HepG2 (cell line): ENCODE results near the gene ANKRD11. TPM values are rescaled to one million over a fixed set of nuclear protein-coding genes. Genes with fewer than 3 reads are reported as not detected.
A peak's percentile ranks its signal among the peaks of the same experiment; 100 is the strongest.

Experiments used
- CEBPZ ChIP-seq: IDR thresholded peaks from 2 replicates; pipeline ENCODE4 v1.6.1; 2012; ENCODE audit warnings: low read length, improper control_type of control experiment
- DZIP1 ChIP-seq: sonication (generic); formaldehyde crosslinking; IDR thresholded peaks from 2 replicates; pipeline ENCODE4 v1.5.0; 2020; ENCODE audit warnings: mild to moderate bottlenecking, missing genetic modification reagents
- HNRNPLL ChIP-seq: fragments of 200-400 bp; formaldehyde crosslinking; IDR thresholded peaks from 2 replicates; pipeline ENCODE4 v1.6.1; 2017; ENCODE audit warnings: mild to moderate bottlenecking, low read depth, low read length; ENCODE audit not compliant: poor library complexity, severe bottlenecking
- IRF9 ChIP-seq: sonication (generic); formaldehyde crosslinking; IDR thresholded peaks from 2 replicates; pipeline ENCODE4 v1.8.0; 2022; ENCODE audit warnings: missing genetic modification reagents, mild to moderate bottlenecking, borderline replicate concordance
- ONECUT2 ChIP-seq: sonication (generic); formaldehyde crosslinking; IDR thresholded peaks from 2 replicates; pipeline ENCODE4 v1.4.0; 2020; ENCODE audit warnings: missing genetic modification reagents
- ZBTB34 ChIP-seq: sonication (generic); formaldehyde crosslinking; IDR thresholded peaks from 2 replicates; pipeline ENCODE4 v1.8.0; 2022; ENCODE audit warnings: mild to moderate bottlenecking, missing genetic modification reagents
- ZBTB49 ChIP-seq: sonication (generic); formaldehyde crosslinking; IDR thresholded peaks from 2 replicates; pipeline ENCODE4 v1.4.0; 2020; ENCODE audit warnings: missing genetic modification reagents, borderline replicate concordance
- ZNF225 ChIP-seq: sonication (generic); formaldehyde crosslinking; IDR thresholded peaks from 2 replicates; pipeline ENCODE4 v1.4.0; 2020; ENCODE audit warnings: mild to moderate bottlenecking, missing genetic modification reagents
- polyA plus RNA-seq, 8 experiments: library from polyadenylated mRNA; depleted of rRNA in 3 of 8; stranded (reverse) in 7 of 8; unstranded in 1 of 8; fragments of >200 nt; fragmentation: Illumina TruSeq in 4 of 8; extraction: Trizol in 4 of 8; gene quantifications; 2 replicates each; pipeline versions ENCODE4 v1.2.1 to v1.2.3, GENCODE V29; 2011 to 2016; ENCODE audit warnings: low read depth in 4 of 8, missing spikeins in 1 of 8, mixed read lengths in 1 of 8; ENCODE audit not compliant: insufficient read depth in 1 of 8
- total RNA-seq, 5 experiments: library from RNA; depleted of rRNA; stranded (reverse); fragments of >200 nt; fragmentation: Illumina TruSeq; extraction: Trizol; gene quantifications; 2 replicates each; pipeline ENCODE4 v1.2.3, GENCODE V29; 2016; ENCODE audit warnings: low read depth in 1 of 5
- TF ChIP-seq, protein P1 (sequence below): sonication (generic); formaldehyde crosslinking; IDR thresholded peaks from 2 replicates; pipeline ENCODE4 v1.5.1; 2020; ENCODE audit warnings: mild to moderate bottlenecking, missing genetic modification reagents, moderate library complexity
- TF ChIP-seq, protein P2 (sequence below): sonication (generic); formaldehyde crosslinking; IDR thresholded peaks from 2 replicates; pipeline ENCODE4 v1.4.0; 2020; ENCODE audit warnings: mild to moderate bottlenecking, missing genetic modification reagents

Gene ANKRD11
- total and polyA plus RNA-seq, 2 of the 13 experiments (the other 11 are each of a cell fraction or from before 2014, with no cell fraction given): 21.4 to 38.4 TPM

GRCh38 chr16:89393738-89394406, 96.5 kb downstream of the ANKRD11 start (continued):
- TF ChIP-seq ZBTB49 (CRISPR knock-in tag): no peak
- TF ChIP-seq, protein P1, sequence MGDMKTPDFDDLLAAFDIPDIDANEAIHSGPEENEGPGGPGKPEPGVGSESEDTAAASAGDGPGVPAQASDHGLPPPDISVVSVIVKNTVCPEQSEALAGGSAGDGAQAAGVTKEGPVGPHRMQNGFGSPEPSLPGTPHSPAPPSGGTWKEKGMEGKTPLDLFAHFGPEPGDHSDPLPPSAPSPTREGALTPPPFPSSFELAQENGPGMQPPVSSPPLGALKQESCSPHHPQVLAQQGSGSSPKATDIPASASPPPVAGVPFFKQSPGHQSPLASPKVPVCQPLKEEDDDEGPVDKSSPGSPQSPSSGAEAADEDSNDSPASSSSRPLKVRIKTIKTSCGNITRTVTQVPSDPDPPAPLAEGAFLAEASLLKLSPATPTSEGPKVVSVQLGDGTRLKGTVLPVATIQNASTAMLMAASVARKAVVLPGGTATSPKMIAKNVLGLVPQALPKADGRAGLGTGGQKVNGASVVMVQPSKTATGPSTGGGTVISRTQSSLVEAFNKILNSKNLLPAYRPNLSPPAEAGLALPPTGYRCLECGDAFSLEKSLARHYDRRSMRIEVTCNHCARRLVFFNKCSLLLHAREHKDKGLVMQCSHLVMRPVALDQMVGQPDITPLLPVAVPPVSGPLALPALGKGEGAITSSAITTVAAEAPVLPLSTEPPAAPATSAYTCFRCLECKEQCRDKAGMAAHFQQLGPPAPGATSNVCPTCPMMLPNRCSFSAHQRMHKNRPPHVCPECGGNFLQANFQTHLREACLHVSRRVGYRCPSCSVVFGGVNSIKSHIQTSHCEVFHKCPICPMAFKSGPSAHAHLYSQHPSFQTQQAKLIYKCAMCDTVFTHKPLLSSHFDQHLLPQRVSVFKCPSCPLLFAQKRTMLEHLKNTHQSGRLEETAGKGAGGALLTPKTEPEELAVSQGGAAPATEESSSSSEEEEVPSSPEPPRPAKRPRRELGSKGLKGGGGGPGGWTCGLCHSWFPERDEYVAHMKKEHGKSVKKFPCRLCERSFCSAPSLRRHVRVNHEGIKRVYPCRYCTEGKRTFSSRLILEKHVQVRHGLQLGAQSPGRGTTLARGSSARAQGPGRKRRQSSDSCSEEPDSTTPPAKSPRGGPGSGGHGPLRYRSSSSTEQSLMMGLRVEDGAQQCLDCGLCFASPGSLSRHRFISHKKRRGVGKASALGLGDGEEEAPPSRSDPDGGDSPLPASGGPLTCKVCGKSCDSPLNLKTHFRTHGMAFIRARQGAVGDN (CRISPR knock-in tag): peak; percentile 80
- TF ChIP-seq, protein P2, sequence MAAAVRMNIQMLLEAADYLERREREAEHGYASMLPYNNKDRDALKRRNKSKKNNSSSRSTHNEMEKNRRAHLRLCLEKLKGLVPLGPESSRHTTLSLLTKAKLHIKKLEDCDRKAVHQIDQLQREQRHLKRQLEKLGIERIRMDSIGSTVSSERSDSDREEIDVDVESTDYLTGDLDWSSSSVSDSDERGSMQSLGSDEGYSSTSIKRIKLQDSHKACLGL (CRISPR knock-in tag): peak; percentile 40; the same call in 1 of the 2 replicates
- TF ChIP-seq IRF9 (CRISPR knock-in tag): no peak
- TF ChIP-seq DZIP1 (CRISPR knock-in tag): no peak
- no peak for TF ChIP-seq ZNF225 (CRISPR knock-in tag)
- no peak for TF ChIP-seq HNRNPLL
- TF ChIP-seq CEBPZ: no peak
- no peak for TF ChIP-seq ZBTB34
- TF ChIP-seq ONECUT2 (CRISPR knock-in tag): no peak
